H1 (cell line): Measurements from ENCODE around the gene NUP205. TPM values are rescaled to one million over a fixed set of nuclear protein-coding genes. Genes with fewer than 3 reads are reported as not detected.

ENCODE experiments used
- CTCF ChIA-PET: fragments of 300-600 bp; sonication (Branson Sonifier 250); formaldehyde crosslinking; loops from one replicate; lab custom pipeline; 2021; ENCODE audit not compliant: partially characterized antibody; lab: Charles Lee
- POLR2A ChIA-PET: fragments of 300-600 bp; sonication (Branson Sonifier 250); formaldehyde crosslinking; loops from one replicate; lab custom pipeline; 2021; ENCODE audit warnings: inconsistent platforms; ENCODE audit not compliant: partially characterized antibody; lab: Charles Lee
- DNase-seq, 2 experiments: peaks; one replicate each; pipeline versions ENCODE4 v3.0.0 to v3.0.0-alpha.2; 2010 to 2022; ENCODE audit warnings: low spot score in 2 of 2, low read depth in 1 of 2, mixed read lengths in 1 of 2
- FAIRE-seq: peaks from 2 replicates; lab custom pipeline; 2011; peaks lifted over from hg19 to GRCh38; lab: Jason Lieb, UNC
- H2AFZ ChIP-seq: 2 replicates; pipeline ENCODE4 v1.8.1; 2012; ENCODE audit warnings: low read length, inconsistent platforms
- H2AK5ac ChIP-seq: 2 replicates; pipeline ENCODE4 v1.6.1; 2013; ENCODE audit warnings: low read depth, low read length
- H2BK120ac ChIP-seq: replicated peaks from 2 replicates; pipeline ENCODE3; 2013; ENCODE audit warnings: low read depth, low read length, inconsistent platforms
- H2BK12ac ChIP-seq: 2 replicates; pipeline ENCODE4 v1.6.1; 2013; ENCODE audit warnings: low read depth, low read length
- H2BK15ac ChIP-seq: 2 replicates; pipeline ENCODE4 v1.6.1; 2013; ENCODE audit warnings: low read length
- H2BK20ac ChIP-seq: 2 replicates; pipeline ENCODE4 v1.6.1; 2013; ENCODE audit warnings: low read length
- H2BK5ac ChIP-seq: 2 replicates; pipeline ENCODE4 v1.6.1; 2013; ENCODE audit warnings: low read depth, low read length
- H3K14ac ChIP-seq: 2 replicates; pipeline ENCODE4 v1.6.1; 2013; ENCODE audit warnings: inconsistent platforms; ENCODE audit not compliant: insufficient read length
- H3K18ac ChIP-seq: 2 replicates; pipeline ENCODE4 v1.6.1; 2013; ENCODE audit warnings: low read length; ENCODE audit errors: extremely low read depth
- H3K23ac ChIP-seq: 2 replicates; pipeline ENCODE4 v1.6.1; 2013; ENCODE audit warnings: inconsistent platforms; ENCODE audit not compliant: insufficient read length
- H3K23me2 ChIP-seq: 2 replicates; pipeline ENCODE4 v1.6.1; 2013; ENCODE audit warnings: low read depth, low read length
- H3K27ac ChIP-seq: 2 replicates; pipeline ENCODE4 v1.6.1; 2011; ENCODE audit warnings: low read depth, low read length, inconsistent platforms
- H3K27me3 ChIP-seq, 4 experiments: replicated peaks in 1 of 4; 1 replicate in 1 of 4; 2 replicates in 3 of 4; pipeline versions ENCODE4 v1.6.1 to v1.8.1; 2011 to 2013; ENCODE audit warnings: low read length in 3 of 4, mild to moderate bottlenecking in 3 of 4, inconsistent platforms in 2 of 4, mixed read lengths in 2 of 4, moderate library complexity in 1 of 4; ENCODE audit not compliant: control insufficient read depth in 3 of 4, insufficient read depth in 3 of 4; ENCODE audit errors: extremely low read depth in 1 of 4
- H3K36me3 ChIP-seq, 4 experiments: 2 replicates each; pipeline versions ENCODE4 v1.6.1 to v1.8.1; 2011 to 2013; ENCODE audit warnings: mild to moderate bottlenecking in 4 of 4, low read length in 3 of 4, moderate library complexity in 2 of 4, control low read depth in 1 of 4, inconsistent platforms in 1 of 4; ENCODE audit not compliant: insufficient read depth in 4 of 4, control insufficient read depth in 2 of 4
- H3K4ac ChIP-seq: replicated peaks from 2 replicates; pipeline ENCODE3; 2013; ENCODE audit warnings: low read length, low read depth, mixed read lengths, inconsistent platforms; ENCODE audit not compliant: insufficient read length
- H3K4me1 ChIP-seq, 4 experiments: replicated peaks in 1 of 4; 1 replicate in 1 of 4; 2 replicates in 3 of 4; pipeline versions ENCODE4 v1.6.1 to v1.8.1; 2011 to 2013; ENCODE audit warnings: low read length in 3 of 4, inconsistent platforms in 2 of 4, mixed read lengths in 1 of 4; ENCODE audit not compliant: insufficient read depth in 4 of 4, control insufficient read depth in 3 of 4
- H3K4me2 ChIP-seq, 2 experiments: 2 replicates each; pipeline versions ENCODE4 v1.6.1 to v1.8.1; 2011 to 2013; ENCODE audit warnings: low read depth in 2 of 2, low read length in 2 of 2, control low read depth in 1 of 2, inconsistent platforms in 1 of 2, mild to moderate bottlenecking in 1 of 2; ENCODE audit not compliant: insufficient read depth in 1 of 2
- H3K4me3 ChIP-seq, 4 experiments: fragments of 200-600, 300-600 bp in 1 of 4; sonication (generic), shearing (Covaris generic), sonication (Bioruptor Twin) in 1 of 4; 2 replicates each; pipeline versions ENCODE4 v1.5.1 to v1.8.1; 2011 to 2016; ENCODE audit warnings: low read length in 4 of 4, low read depth in 3 of 4, control low read depth in 2 of 4, inconsistent platforms in 2 of 4, mild to moderate bottlenecking in 2 of 4, mixed read lengths in 1 of 4, moderate library complexity in 1 of 4; ENCODE audit not compliant: insufficient read depth in 2 of 4; ENCODE audit errors: extremely low read depth in 1 of 4
- H3K56ac ChIP-seq: replicated peaks from 2 replicates; pipeline ENCODE3; 2013; ENCODE audit warnings: low read depth, mild to moderate bottlenecking, mixed read lengths, low read length, inconsistent platforms; ENCODE audit not compliant: insufficient read length
- H3K79me1 ChIP-seq: 2 replicates; pipeline ENCODE4 v1.6.1; 2013; ENCODE audit warnings: low read depth, low read length, control low read depth
- H3K79me2 ChIP-seq, 2 experiments: 2 replicates each; pipeline versions ENCODE4 v1.6.1 to v1.8.1; 2012 to 2013; ENCODE audit warnings: low read length in 2 of 2, mild to moderate bottlenecking in 2 of 2, inconsistent platforms in 1 of 2; ENCODE audit not compliant: insufficient read depth in 2 of 2, control insufficient read depth in 1 of 2
- H3K9ac ChIP-seq, 4 experiments: replicated peaks in 1 of 4; 1 replicate in 1 of 4; 2 replicates in 3 of 4; pipeline versions ENCODE4 v1.6.1 to v1.8.1; 2011 to 2013; ENCODE audit warnings: low read depth in 3 of 4, low read length in 3 of 4, control low read depth in 2 of 4, mild to moderate bottlenecking in 2 of 4, moderate library complexity in 2 of 4, inconsistent platforms in 1 of 4; ENCODE audit errors: extremely low read depth in 1 of 4
- H3K9me3 ChIP-seq, 2 experiments: 2 replicates each; pipeline versions ENCODE4 v1.6.1 to v1.8.1; 2012 to 2013; ENCODE audit warnings: mild to moderate bottlenecking in 2 of 2, moderate library complexity in 2 of 2, control low read depth in 1 of 2, inconsistent platforms in 1 of 2, low read depth in 1 of 2, low read length in 1 of 2, mixed read lengths in 1 of 2; ENCODE audit not compliant: insufficient read depth in 2 of 2
- H4K20me1 ChIP-seq, 2 experiments: replicated peaks in 1 of 2; 2 replicates each; pipeline versions ENCODE3 to v1.8.1; 2011 to 2013; ENCODE audit warnings: inconsistent platforms in 2 of 2, low read length in 2 of 2, mild to moderate bottlenecking in 1 of 2; ENCODE audit not compliant: insufficient read depth in 2 of 2, control insufficient read depth in 1 of 2
- H4K5ac ChIP-seq: 2 replicates; pipeline ENCODE4 v1.6.1; 2013; ENCODE audit warnings: low read length, low read depth, mixed read lengths, inconsistent platforms; ENCODE audit not compliant: insufficient read length
- H4K8ac ChIP-seq: 2 replicates; pipeline ENCODE4 v1.8.0; 2013; ENCODE audit warnings: mild to moderate bottlenecking, moderate library complexity, low read length, inconsistent platforms; ENCODE audit not compliant: insufficient read depth; ENCODE audit errors: extremely low read depth
- H4K91ac ChIP-seq: replicated peaks from 2 replicates; pipeline ENCODE3; 2013; ENCODE audit warnings: low read length, mixed read lengths, inconsistent platforms; ENCODE audit not compliant: insufficient read length
- BRCA1 ChIP-seq: IDR thresholded peaks from 2 replicates; pipeline ENCODE4 v1.6.1; 2012; ENCODE audit warnings: low read depth, low read length, improper control_type of control experiment
- RAD21 ChIP-seq, 2 experiments: IDR thresholded peaks in 1 of 2; conservative IDR thresholded peaks in 1 of 2; 2 replicates each; pipeline ENCODE4 v1.6.1; 2011; ENCODE audit warnings: low read depth in 2 of 2, low read length in 2 of 2, improper control_type of control experiment in 1 of 2, inconsistent platforms in 1 of 2, mild to moderate bottlenecking in 1 of 2, moderate library complexity in 1 of 2
- WGBS, 2 experiments: shearing (Covaris generic) in 1 of 2; methylation state at CpG; one replicate each; pipeline versions ENCODE4 v1.1.6 to v1.1.7; 2013 to 2015; ENCODE audit warnings: low lambda C conversion rate in 2 of 2, mixed read lengths in 2 of 2, inconsistent platforms in 1 of 2, low coverage in 1 of 2, missing lambda C conversion rate in 1 of 2; ENCODE audit not compliant: insufficient replicate concordance in 2 of 2, insufficient coverage in 1 of 2, insufficient read length in 1 of 2; ENCODE audit errors: extremely low coverage in 1 of 2, missing lambda C conversion rate in 1 of 2; 5-methylcytosine and 5-hydroxymethylcytosine counted together
- polyA plus RNA-seq, 7 experiments: library from polyadenylated mRNA; depleted of rRNA in 3 of 7; stranded (reverse) in 5 of 7; unstranded in 2 of 7; fragments of >200 nt in 5 of 7; fragments of 200-250 nt in 2 of 7; gene quantifications; 1 replicate in 5 of 7; 2 replicates in 1 of 7; 4 replicates in 1 of 7; pipeline versions ENCODE4 v1.2.1 to v1.2.3, GENCODE V29; 2011 to 2013; ENCODE audit warnings: missing spikeins in 2 of 7, mixed read lengths in 2 of 7
- total RNA-seq: library from RNA; stranded (reverse); fragmentation: NEBNext Ultra II Directional; extraction: Animal tissue kit (Norgen Biotek cat#: 25700); gene quantifications from 2 replicates; pipeline ENCODE4 v1.2.1, GENCODE V29; 2021

The NUP205 gene
- total and polyA plus RNA-seq, 2 of the 8 experiments (the other 6 are each of a cell fraction or from before 2014, with no cell fraction given) = 148 to 216 TPM

DNA sequence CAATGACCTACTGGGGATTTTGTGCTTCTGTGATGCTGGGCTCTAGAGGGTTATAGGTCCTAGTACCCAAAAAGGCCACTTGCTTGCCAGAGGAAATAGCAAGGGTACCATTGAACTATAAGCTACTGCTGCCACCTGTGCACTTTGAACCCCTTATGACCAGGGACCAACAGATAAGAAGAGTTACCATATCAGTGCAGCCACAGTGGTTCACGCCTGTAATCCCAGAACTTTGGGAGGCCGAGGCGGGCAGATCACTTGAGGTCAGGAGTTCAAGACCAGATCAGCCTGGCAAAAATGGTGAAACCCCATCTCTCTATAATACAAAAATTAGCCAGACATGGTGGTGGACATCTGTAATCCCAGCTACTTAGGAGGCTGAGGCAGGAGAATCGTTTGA is 32.3 kb upstream of the NUP205 start:
- H2AK5ac ChIP-seq = no peak overlapping the region
- FAIRE-seq (no peak), DNase-seq (no peak)
- no peak overlapping the region for H2BK120ac ChIP-seq
- 98% methylated on average over 4 of the region's 4 CpGs; no CpG with 5 or more reads in 1 of the 2 experiments for WGBS, 2 experiments
- H4K20me1 ChIP-seq = no peaks in the 10 kb centered on the region
- no peaks in the 10 kb centered on the region for H3K36me3 ChIP-seq
- CTCF ChIA-PET = interaction anchor here (0.6 to 1.0 kb wide), 2 partner anchors 47 to 107 kb away, joined by 3 to 4 read pairs; no protein-coding TSS in a partner anchor
- H3K79me2 ChIP-seq = no peaks in the 10 kb centered on the region
- no peak overlapping the region for H3K4me3 ChIP-seq
- H3K4ac ChIP-seq = no peak overlapping the region
- no peaks in the 10 kb centered on the region for H3K4me1 ChIP-seq
- no peak overlapping the region for H3K18ac ChIP-seq
- no peaks in the 10 kb centered on the region for H3K23me2 ChIP-seq
- H2AFZ ChIP-seq = no peak overlapping the region
- H2BK12ac ChIP-seq = no peak overlapping the region
- H2BK20ac ChIP-seq = no peak overlapping the region
- no peaks in the 10 kb centered on the region for H3K27me3 ChIP-seq
- H3K56ac ChIP-seq = no peak overlapping the region
- TF ChIP-seq RAD21 (IDR thresholded peaks at IDR 0.05 in 1 of 2, conservative IDR thresholded peaks at IDR 0.05 in 1 of 2; ENCODE audit: low read depth in 2 of 2, low read length in 2 of 2) = no peak
- TF ChIP-seq BRCA1 = no peak
- H3K9me3 ChIP-seq = no peaks in the 10 kb centered on the region
- no peak overlapping the region for H3K23ac ChIP-seq
- no peak overlapping the region for H3K4me2 ChIP-seq
- H3K14ac ChIP-seq = no peak overlapping the region
- no peak overlapping the region for H4K5ac ChIP-seq
- H3K9ac ChIP-seq = no peak overlapping the region
- no peak overlapping the region for H4K91ac ChIP-seq
- no peaks in the 10 kb centered on the region for H3K79me1 ChIP-seq
- POLR2A ChIA-PET = no interaction called here
- no peak overlapping the region for H2BK5ac ChIP-seq
- no peak overlapping the region for H4K8ac ChIP-seq
- H3K27ac ChIP-seq = no peak overlapping the region
- no peak overlapping the region for H2BK15ac ChIP-seq
